Epithelial cell of proximal tubule (primary cell): ENCODE results near the gene RIC3. TPM values are rescaled to one million over a fixed set of nuclear protein-coding genes. Genes with fewer than 3 reads are reported as not detected.

ENCODE experiments used
- DNase-seq: peaks from one replicate; pipeline ENCODE4 v3.0.0-alpha.2; 2011; ENCODE audit warnings: low read depth
- H3K4me3 ChIP-seq: 2 replicates; pipeline ENCODE4 v1.5.1; 2011; ENCODE audit warnings: low read depth, mild to moderate bottlenecking, low read length
- total RNA-seq: library from RNA; depleted of rRNA; stranded (reverse); fragments of >200 nt; gene quantifications from 2 replicates; pipeline ENCODE4 v1.2.3, GENCODE V29; 2015
- TF ChIP-seq, protein P1 (sequence below): conservative IDR thresholded peaks from 2 replicates; pipeline ENCODE4 v1.5.1; 2012; ENCODE audit warnings: low read depth, mild to moderate bottlenecking, low read length

RIC3 gene
- total RNA-seq, 1 donor from 2014 or later = 0.92 TPM

DNA sequence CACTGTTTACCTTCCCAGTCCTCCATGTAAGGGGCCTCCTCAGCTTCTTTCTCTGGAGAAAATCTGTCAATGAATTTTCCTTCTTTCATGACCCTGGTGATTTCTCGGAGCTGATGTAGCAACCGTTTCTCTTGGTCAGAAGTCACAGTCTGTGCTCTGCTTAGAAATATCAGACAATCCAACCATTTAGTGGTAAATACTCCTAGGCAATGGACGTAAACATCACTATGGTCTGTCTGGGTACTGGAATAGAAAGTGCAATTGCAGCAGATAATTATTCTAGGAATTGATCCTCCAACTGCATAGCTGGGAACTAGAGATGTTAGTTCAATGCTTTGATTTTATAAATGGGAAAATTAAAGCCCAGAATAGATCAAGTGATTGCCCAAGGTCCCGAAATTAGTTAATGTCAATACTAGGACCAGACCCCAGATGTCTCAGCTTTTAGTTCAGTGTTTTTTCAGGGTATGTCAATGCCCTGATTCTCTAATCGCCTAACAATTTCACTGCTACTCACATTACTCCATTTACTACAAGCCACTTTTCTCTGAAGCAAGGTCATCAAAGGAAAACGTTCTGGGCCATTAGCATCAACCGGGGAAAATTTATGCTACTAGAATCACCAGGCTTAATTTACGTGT, 42.1 kb downstream of the RIC3 start:
- no peak overlapping the region for H3K4me3 ChIP-seq
- no peak for DNase-seq
- TF ChIP-seq, protein P1, sequence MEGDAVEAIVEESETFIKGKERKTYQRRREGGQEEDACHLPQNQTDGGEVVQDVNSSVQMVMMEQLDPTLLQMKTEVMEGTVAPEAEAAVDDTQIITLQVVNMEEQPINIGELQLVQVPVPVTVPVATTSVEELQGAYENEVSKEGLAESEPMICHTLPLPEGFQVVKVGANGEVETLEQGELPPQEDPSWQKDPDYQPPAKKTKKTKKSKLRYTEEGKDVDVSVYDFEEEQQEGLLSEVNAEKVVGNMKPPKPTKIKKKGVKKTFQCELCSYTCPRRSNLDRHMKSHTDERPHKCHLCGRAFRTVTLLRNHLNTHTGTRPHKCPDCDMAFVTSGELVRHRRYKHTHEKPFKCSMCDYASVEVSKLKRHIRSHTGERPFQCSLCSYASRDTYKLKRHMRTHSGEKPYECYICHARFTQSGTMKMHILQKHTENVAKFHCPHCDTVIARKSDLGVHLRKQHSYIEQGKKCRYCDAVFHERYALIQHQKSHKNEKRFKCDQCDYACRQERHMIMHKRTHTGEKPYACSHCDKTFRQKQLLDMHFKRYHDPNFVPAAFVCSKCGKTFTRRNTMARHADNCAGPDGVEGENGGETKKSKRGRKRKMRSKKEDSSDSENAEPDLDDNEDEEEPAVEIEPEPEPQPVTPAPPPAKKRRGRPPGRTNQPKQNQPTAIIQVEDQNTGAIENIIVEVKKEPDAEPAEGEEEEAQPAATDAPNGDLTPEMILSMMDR = no peak

DNA sequence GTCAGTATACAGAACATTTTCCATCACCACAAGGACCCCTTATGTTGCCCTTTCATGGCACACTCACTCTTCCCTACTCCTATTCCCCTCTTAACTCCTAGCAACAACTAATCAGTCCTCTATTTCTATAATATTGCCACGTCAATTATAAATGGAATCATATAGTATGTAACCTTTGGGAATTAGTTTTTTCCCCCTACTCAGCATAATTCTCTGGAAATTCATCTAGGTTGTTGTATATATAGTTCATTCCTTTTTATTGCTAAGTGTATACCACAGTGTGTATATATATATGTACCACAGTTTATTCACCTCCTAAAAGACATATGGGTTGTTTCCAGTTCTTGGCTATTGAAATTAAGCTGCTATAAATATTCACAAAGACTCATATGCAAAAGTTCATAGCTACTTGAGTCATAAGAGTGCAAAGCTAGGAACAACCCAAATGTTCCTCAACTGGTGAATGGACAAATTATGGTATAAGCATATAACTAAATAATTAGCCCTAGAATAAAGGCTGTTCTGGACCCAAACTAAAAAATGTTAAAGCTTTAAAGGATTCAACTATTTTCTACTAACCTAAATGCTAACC, 46.6 kb downstream of the RIC3 start:
- no peak overlapping the region for H3K4me3 ChIP-seq
- TF ChIP-seq, protein P1 = no peak
- no peak for DNase-seq

DNA sequence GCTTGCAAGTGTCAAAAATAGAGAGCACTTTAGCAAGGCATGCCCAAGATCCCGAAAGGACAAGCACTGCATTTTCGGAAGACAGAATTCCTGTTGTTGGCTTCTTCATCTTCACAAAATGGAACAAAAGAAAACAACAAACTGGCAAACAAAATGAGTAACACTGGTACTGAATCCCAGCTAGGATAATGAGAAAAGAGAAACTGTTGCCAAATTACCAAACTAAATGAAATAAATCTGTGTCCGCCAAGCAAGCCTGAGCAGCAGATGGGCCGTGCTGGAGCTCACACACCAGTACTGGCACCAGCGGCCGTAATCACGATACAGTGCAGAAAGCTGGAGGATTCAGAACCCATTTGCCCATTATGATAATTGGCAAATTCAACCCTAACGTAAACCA, 57.2 kb downstream of the RIC3 start:
- DNase-seq = no peak
- TF ChIP-seq, protein P1 = no peak
- H3K4me3 ChIP-seq = no peak overlapping the region

DNA sequence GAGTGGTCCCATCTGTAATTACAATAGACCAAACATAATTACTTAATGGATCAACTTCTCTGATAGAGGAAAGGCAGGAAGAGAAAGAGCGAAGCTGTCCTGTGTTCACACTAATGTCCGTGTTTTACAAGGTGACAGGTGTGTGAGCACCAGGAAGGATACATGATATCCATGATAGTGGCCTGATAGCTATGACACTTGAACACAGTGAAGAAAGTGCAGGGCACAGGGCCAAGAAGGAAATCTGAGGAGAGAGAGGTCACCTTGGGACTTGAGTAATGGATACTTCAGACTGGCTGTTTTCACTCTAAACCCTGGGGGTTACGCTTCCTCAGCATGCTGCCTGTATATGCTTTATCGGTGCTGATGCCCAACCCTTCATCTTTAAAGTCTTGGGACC, 58.4 kb downstream of the RIC3 start:
- H3K4me3 ChIP-seq = no peak overlapping the region
- TF ChIP-seq, protein P1 = no peak
- no peak for DNase-seq

DNA sequence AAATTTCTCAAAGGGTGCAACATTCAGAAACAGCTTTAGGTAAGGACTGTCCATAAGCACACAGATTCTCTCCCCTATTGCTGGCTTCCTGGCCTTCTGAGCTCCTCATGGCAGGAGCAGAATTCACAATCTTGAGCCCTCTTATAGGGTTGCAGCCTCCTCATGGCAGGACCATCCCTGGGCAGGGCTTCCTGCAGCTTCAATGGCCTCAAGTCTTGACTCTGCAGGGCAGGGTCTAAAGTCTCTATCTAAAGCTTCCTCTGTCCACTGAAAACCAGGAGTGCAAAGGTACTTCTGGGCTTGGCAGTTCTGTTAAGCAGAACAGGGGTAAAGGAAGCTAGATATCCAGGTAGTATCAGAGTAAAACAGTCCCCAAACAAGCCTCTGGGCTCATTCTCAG, 59.1 kb downstream of the RIC3 start:
- TF ChIP-seq, protein P1 = no peak
- H3K4me3 ChIP-seq = no peak overlapping the region
- DNase-seq = no peak

DNA sequence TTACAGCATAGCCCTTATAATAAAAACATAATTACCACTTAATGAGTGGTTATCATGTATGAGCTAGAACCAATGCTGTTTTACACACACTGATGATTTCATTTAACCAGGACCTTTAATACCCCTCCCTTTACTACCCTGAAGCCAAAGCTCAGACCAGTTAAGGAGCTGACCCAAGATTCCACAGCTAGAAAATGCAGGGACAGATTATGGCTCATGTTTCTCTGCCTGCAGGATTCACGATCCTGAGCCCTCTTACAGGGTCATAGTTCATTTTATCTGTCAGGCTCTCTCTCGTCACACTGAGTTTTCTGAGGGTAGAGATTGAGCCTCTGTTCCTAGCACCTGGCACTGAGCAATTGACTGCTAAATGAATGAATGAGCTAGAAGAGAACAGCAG, 60.4 kb downstream of the RIC3 start:
- no peak overlapping the region for H3K4me3 ChIP-seq
- TF ChIP-seq, protein P1 = no peak
- no peak for DNase-seq

DNA sequence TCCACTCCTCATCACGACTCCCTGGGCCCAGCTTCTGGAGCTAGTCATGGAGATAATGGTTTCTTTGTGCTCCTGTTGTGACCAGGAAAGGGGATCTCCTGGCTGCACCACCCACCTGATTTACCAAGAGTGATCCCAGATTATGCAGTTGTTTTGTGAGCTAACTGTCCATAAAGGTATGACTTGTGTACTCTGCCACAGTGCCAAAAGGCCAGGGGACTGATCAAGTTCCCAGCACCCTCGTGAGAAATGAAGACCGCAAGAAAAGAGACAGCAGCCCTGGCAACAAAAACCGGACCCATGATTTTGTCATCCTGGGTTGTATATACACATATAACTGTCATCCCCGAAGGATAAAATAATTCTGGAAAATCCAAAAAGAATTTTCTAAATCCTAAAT, 61.2 kb downstream of the RIC3 start:
- TF ChIP-seq, protein P1 = no peak
- DNase-seq = no peak
- no peak overlapping the region for H3K4me3 ChIP-seq
